Activated B cell treated with CpG ODN at 0.5 μM for 24 hours (primary cell): ENCODE measurements around the gene PARVB. TPM values are rescaled to one million over a fixed set of nuclear protein-coding genes. Genes with fewer than 3 reads are reported as not detected.

ENCODE experiments used
- ATAC-seq: fragments of 200-7000 bp; cut with Tn5 transposase; one replicate; pipeline ENCODE4 v1.10.0; 2021; ENCODE audit warnings: low read depth, mild to moderate bottlenecking, moderate library complexity
- CTCF ChIA-PET: fragments of 350-600 bp; sonication (Branson Sonifier 250); formaldehyde crosslinking; loops from one replicate; lab custom pipeline; 2021; ENCODE audit warnings: antibody characterized with exemption; lab: Charles Lee
- POLR2A ChIA-PET: fragments of 350-600 bp; sonication (Branson Sonifier 250); formaldehyde crosslinking; loops from one replicate; lab custom pipeline; 2021; ENCODE audit warnings: antibody characterized with exemption; lab: Charles Lee
- DNase-seq: peaks from one replicate; pipeline ENCODE4 v3.0.0; 2022
- H3K27ac Mint-ChIP-seq: one replicate; pipeline ENCODE4 v1.8.0; 2020; ENCODE audit warnings: mixed read lengths
- H3K27me3 Mint-ChIP-seq: one replicate; pipeline ENCODE4 v1.8.0; 2021; ENCODE audit warnings: mixed read lengths
- H3K36me3 Mint-ChIP-seq: one replicate; pipeline ENCODE4 v1.8.0; 2021; ENCODE audit warnings: low read depth, mixed read lengths
- H3K4me1 Mint-ChIP-seq: one replicate; pipeline ENCODE4 v1.8.0; 2021; ENCODE audit warnings: mixed read lengths
- H3K4me3 Mint-ChIP-seq: one replicate; pipeline ENCODE4 v1.8.0; 2020; ENCODE audit warnings: mild to moderate bottlenecking, mixed read lengths
- H3K9me3 Mint-ChIP-seq: one replicate; pipeline ENCODE4 v1.8.0; 2020; ENCODE audit warnings: mixed read lengths
- intact Hi-C: fragments of 100-400 bp; cut with micrococcal nuclease; formaldehyde crosslinking; loops from one replicate; pipeline ENCODE4 v1.15.1; 2024
- total RNA-seq: library from RNA; stranded (reverse); gene quantifications from 2 replicates; pipeline ENCODE4 v1.2.3, GENCODE V29; 2022
- TF ChIP-seq, protein P1 (sequence below): fragments of 200-600 bp; IDR thresholded peaks from one replicate; pipeline ENCODE4 v1.8.0; 2022; ENCODE audit warnings: antibody characterized with exemption, mild to moderate bottlenecking

PARVB gene
- total RNA-seq, 1 donor from 2014 or later: 53.5 TPM

DNA sequence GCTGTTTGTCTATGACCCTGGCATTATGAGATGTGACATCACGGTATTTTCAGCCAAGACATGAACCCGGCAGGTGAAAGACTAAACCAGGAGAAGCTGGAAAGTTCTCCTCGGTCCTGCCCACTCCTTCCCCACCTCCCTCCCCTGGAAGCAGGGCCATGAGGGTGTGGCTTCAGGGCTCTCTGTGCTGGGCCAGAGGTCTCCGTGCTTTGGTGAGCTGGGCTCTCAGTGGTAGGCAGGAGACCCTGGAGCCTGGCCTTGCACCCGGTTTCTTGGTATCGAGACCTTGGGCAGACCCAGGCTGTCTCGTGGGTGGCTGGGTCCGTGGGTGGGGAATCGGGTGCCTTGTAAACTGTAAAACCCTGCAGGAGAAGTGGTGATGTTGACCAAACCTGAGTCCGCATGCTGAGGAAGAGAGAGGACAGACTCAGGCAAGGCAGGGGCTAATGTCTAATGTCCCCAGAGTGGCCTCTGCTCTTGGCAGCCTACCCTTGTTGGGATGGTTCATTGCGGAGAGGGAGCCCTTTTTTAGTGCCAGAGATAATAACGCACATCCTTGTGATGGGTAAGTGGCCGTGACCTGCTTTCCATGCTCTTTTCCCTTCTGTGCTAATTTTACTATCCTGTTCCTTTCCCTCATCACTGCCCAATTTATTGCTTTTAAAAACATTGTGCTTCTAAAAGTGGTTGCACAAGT, 108.0 kb downstream of the PARVB start:
- CTCF ChIA-PET: no interaction called here
- H3K4me1 Mint-ChIP-seq: peaks cover 5% of the 10 kb centered on the region
- no peak overlapping the region for H3K4me3 Mint-ChIP-seq
- peaks cover 75% of the 10 kb centered on the region for H3K36me3 Mint-ChIP-seq
- TF ChIP-seq, protein P1, sequence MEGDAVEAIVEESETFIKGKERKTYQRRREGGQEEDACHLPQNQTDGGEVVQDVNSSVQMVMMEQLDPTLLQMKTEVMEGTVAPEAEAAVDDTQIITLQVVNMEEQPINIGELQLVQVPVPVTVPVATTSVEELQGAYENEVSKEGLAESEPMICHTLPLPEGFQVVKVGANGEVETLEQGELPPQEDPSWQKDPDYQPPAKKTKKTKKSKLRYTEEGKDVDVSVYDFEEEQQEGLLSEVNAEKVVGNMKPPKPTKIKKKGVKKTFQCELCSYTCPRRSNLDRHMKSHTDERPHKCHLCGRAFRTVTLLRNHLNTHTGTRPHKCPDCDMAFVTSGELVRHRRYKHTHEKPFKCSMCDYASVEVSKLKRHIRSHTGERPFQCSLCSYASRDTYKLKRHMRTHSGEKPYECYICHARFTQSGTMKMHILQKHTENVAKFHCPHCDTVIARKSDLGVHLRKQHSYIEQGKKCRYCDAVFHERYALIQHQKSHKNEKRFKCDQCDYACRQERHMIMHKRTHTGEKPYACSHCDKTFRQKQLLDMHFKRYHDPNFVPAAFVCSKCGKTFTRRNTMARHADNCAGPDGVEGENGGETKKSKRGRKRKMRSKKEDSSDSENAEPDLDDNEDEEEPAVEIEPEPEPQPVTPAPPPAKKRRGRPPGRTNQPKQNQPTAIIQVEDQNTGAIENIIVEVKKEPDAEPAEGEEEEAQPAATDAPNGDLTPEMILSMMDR: no peak
- peaks cover 10% of the 10 kb centered on the region for H3K9me3 Mint-ChIP-seq
- intact Hi-C loops: no loop called here
- DNase-seq (no peak), ATAC-seq (no peak)
- no peak overlapping the region for H3K27ac Mint-ChIP-seq
- POLR2A ChIA-PET: no interaction called here
- no peaks in the 10 kb centered on the region for H3K27me3 Mint-ChIP-seq

DNA sequence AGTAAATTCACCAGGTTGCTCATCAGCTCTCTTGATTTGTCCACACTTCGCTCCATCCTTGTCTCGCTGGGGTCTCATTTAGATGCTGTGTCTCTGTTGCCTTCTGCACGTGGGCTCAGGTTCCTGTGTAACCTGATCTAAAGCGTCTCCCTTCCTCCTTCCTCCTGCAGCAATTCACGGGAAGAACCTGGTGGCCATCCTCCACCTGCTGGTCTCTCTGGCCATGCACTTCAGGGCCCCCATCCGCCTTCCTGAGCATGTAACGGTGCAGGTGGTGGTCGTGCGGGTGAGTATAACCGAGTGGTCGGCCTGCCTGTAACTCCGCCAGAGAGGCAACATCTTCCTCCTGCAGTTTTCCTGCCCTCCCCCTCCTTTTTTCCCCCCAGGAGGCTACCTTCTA, 108.6 kb downstream of the PARVB start:
- TF ChIP-seq, protein P1: no peak
- POLR2A ChIA-PET: no interaction called here
- Mint-ChIP-seq H3K4me1 (peaks cover 2% of the 10 kb centered on the region), H3K27me3 (no peaks in the 10 kb centered on the region), H3K27ac (no peak overlapping the region), H3K4me3 (no peak overlapping the region), H3K9me3 (peaks cover 10% of the 10 kb centered on the region), H3K36me3 (peaks cover 77% of the 10 kb centered on the region)
- CTCF ChIA-PET: no interaction called here
- DNase-seq: no peak
- no peak for ATAC-seq
- intact Hi-C loops: no loop called here

DNA sequence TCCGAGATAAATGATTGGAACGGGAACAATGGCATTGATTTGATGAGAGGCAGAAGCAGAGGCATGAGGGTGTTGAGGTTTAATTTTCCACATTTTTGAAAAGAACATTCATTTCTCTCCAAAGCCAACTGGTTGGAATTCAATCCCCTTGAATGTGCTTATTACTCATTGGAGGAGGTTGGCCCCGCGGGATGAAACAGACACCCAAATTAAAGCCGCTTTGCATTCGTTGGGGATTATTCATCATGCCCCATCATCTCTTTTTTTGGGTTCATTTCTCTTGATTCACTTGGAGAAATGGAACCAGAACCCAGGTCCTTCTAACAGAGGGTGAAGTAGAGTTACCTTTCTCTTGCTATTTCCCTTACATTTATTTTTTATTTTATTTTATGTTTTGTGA, 109.1 kb downstream of the PARVB start:
- Mint-ChIP-seq H3K9me3 (peaks cover 10% of the 10 kb centered on the region), H3K4me3 (no peak overlapping the region), H3K27me3 (no peaks in the 10 kb centered on the region), H3K4me1 (peaks cover 2% of the 10 kb centered on the region), H3K27ac (no peak overlapping the region), H3K36me3 (peaks cover 80% of the 10 kb centered on the region)
- POLR2A ChIA-PET: no interaction called here
- CTCF ChIA-PET: no interaction called here
- no peak for ATAC-seq
- TF ChIP-seq, protein P1: no peak
- intact Hi-C loops: no loop called here
- no peak for DNase-seq

DNA sequence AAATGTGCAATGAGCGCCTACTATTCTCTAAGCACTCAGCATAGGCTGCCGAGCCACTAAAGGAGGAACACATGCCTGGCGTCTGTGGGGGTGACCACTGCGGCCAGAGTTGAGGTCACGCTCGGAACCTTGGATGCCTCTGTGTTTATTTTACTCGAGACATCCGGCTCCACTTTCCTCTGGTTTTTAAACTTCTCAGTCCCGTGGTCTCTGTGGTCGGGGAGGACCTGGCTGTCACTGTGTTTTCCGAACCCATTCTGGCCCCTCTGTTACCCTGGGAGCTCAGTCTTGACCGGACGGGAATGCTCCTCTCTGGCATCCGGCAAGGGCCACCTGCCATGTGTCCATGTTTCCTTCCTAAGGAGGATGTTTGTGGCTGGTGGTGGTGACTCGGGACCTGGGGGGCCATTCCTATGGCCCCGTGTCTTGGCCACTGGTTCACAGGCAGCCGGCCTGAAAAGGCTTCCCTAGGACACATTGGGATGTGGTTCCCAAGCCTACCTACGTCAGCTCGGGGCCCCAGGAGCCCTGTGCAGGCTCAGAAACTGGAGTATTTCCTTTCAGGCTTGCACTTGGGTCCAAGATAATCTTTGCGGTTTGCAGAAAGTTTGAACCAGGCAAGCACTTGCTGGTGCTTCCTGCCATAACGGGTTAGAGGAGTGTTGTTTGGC, 109.9 kb downstream of the PARVB start:
- TF ChIP-seq, protein P1: no peak
- Mint-ChIP-seq H3K27me3 (no peaks in the 10 kb centered on the region), H3K4me1 (no peaks in the 10 kb centered on the region), H3K27ac (no peak overlapping the region), H3K4me3 (no peak overlapping the region), H3K9me3 (peaks cover 10% of the 10 kb centered on the region), H3K36me3 (peaks cover 86% of the 10 kb centered on the region)
- ATAC-seq (no peak), DNase-seq (no peak)
- ChIA-PET POLR2A (no interaction called here), CTCF (no interaction called here)
- intact Hi-C loops: no loop called here

DNA sequence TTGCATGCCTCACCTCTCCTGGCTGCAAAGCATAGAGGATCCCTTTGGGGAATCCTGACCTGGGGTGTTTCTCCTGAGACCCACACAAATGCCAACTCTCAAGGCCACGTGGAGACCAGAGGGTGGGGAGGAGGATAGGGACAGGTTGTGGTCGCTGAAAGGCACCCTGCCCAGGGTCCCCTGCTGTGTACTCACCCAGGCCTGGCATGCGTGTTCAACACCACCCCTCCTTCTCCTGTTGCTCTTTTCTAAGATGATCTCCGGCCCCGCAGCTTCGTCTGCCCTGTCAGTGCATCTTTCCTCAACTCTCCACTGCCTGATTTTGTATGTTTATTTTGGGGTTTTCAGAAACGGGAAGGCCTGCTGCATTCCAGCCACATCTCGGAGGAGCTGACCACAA, 112.0 kb downstream of the PARVB start:
- intact Hi-C loops: no loop called here
- POLR2A ChIA-PET: no interaction called here
- H3K27ac Mint-ChIP-seq: no peak overlapping the region
- CTCF ChIA-PET: no interaction called here
- peaks cover 10% of the 10 kb centered on the region for H3K9me3 Mint-ChIP-seq
- DNase-seq (no peak), ATAC-seq (no peak)
- H3K36me3 Mint-ChIP-seq: peaks cover 86% of the 10 kb centered on the region
- no peaks in the 10 kb centered on the region for H3K4me1 Mint-ChIP-seq
- H3K4me3 Mint-ChIP-seq: no peak overlapping the region
- TF ChIP-seq, protein P1: no peak
- H3K27me3 Mint-ChIP-seq: no peaks in the 10 kb centered on the region
